H9 (cell line): ENCODE measurements around the gene PNPO. TPM values are rescaled to one million over a fixed set of nuclear protein-coding genes. Genes with fewer than 3 reads are reported as not detected.

Experiments
- DNase-seq: peaks from one replicate; pipeline ENCODE4 v3.0.0-alpha.2; 2017
- H2AFZ ChIP-seq: one replicate; pipeline ENCODE4 v1.6.1; 2013; ENCODE audit warnings: mild to moderate bottlenecking, low read length, control low read depth, moderate library complexity
- H2AK5ac ChIP-seq: 2 replicates; pipeline ENCODE4 v1.6.1; 2013; ENCODE audit warnings: low read length, control low read depth, mixed read lengths; ENCODE audit not compliant: insufficient read length
- H2BK120ac ChIP-seq: one replicate; pipeline ENCODE4 v1.6.1; 2013; ENCODE audit warnings: low read depth, mild to moderate bottlenecking, low read length, control low read depth, inconsistent platforms; ENCODE audit not compliant: poor library complexity, severe bottlenecking
- H2BK12ac ChIP-seq: 2 replicates; pipeline ENCODE4 v1.6.1; 2013; ENCODE audit warnings: low read length, control low read depth, mixed read lengths, low read depth; ENCODE audit not compliant: insufficient read length
- H2BK15ac ChIP-seq: 2 replicates; pipeline ENCODE4 v1.6.1; 2013; ENCODE audit warnings: low read depth, low read length, control low read depth
- H2BK20ac ChIP-seq: one replicate; pipeline ENCODE4 v1.6.1; 2013; ENCODE audit warnings: low read depth, mild to moderate bottlenecking, low read length, control low read depth, inconsistent platforms; ENCODE audit not compliant: poor library complexity, severe bottlenecking
- H2BK5ac ChIP-seq: 2 replicates; pipeline ENCODE4 v1.6.1; 2013; ENCODE audit warnings: low read length, control low read depth, mixed read lengths; ENCODE audit not compliant: insufficient read length
- H3K14ac ChIP-seq: 2 replicates; pipeline ENCODE4 v1.6.1; 2013; ENCODE audit warnings: low read length, control low read depth; ENCODE audit not compliant: insufficient read depth
- H3K18ac ChIP-seq: 2 replicates; pipeline ENCODE4 v1.6.1; 2013; ENCODE audit warnings: low read depth, mild to moderate bottlenecking, mixed read lengths, low read length, control low read depth; ENCODE audit not compliant: insufficient read length
- H3K23ac ChIP-seq: 2 replicates; pipeline ENCODE4 v1.6.1; 2013; ENCODE audit warnings: low read length, control low read depth, mixed read lengths, low read depth; ENCODE audit not compliant: insufficient read length
- H3K23me2 ChIP-seq: 2 replicates; pipeline ENCODE4 v1.6.1; 2013; ENCODE audit warnings: low read depth, mild to moderate bottlenecking, mixed read lengths, low read length, control low read depth; ENCODE audit not compliant: insufficient read length, poor library complexity, severe bottlenecking
- H3K27ac ChIP-seq: 2 replicates; pipeline ENCODE4 v1.5.1; 2013; ENCODE audit warnings: low read length, control low read depth, mixed read lengths, low read depth; ENCODE audit not compliant: insufficient read length
- H3K27me3 ChIP-seq: 2 replicates; pipeline ENCODE4 v1.6.1; 2013; ENCODE audit warnings: low read length, control low read depth, inconsistent platforms; ENCODE audit not compliant: insufficient read depth
- H3K4ac ChIP-seq: 2 replicates; pipeline ENCODE4 v1.6.1; 2013; ENCODE audit warnings: low read depth, mild to moderate bottlenecking, control low read depth, inconsistent platforms, low read length, moderate library complexity
- H3K4me1 ChIP-seq: 2 replicates; pipeline ENCODE4 v1.6.1; 2013; ENCODE audit warnings: low read length, control low read depth, inconsistent platforms; ENCODE audit not compliant: insufficient read depth
- H3K4me2 ChIP-seq: 2 replicates; pipeline ENCODE4 v1.6.1; 2013; ENCODE audit warnings: low read length, control low read depth, mixed read lengths; ENCODE audit not compliant: insufficient read length, insufficient read depth
- H3K56ac ChIP-seq: 2 replicates; pipeline ENCODE4 v1.6.1; 2013; ENCODE audit warnings: low read depth, mild to moderate bottlenecking, mixed read lengths, low read length, control low read depth; ENCODE audit not compliant: insufficient read length
- H3K79me1 ChIP-seq: 2 replicates; pipeline ENCODE4 v1.6.1; 2013; ENCODE audit warnings: low read depth, mild to moderate bottlenecking, moderate library complexity, low read length, control low read depth, inconsistent platforms; ENCODE audit not compliant: insufficient read depth, poor library complexity, severe bottlenecking
- H3K79me2 ChIP-seq: 2 replicates; pipeline ENCODE4 v1.6.1; 2013; ENCODE audit warnings: low read length, control low read depth, inconsistent platforms; ENCODE audit not compliant: insufficient read depth
- H3K9ac ChIP-seq: 2 replicates; pipeline ENCODE4 v1.6.1; 2013; ENCODE audit warnings: low read length, control low read depth, mixed read lengths; ENCODE audit not compliant: insufficient read length; ENCODE audit errors: extremely low read depth
- H3K9me3 ChIP-seq: one replicate; pipeline ENCODE4 v1.6.1; 2013; ENCODE audit warnings: low read depth, low read length, inconsistent platforms; ENCODE audit not compliant: control insufficient read depth
- H3T11ph ChIP-seq: one replicate; pipeline ENCODE4 v1.6.1; 2013; ENCODE audit warnings: mild to moderate bottlenecking, low read length, control low read depth, inconsistent platforms
- H4K20me1 ChIP-seq: one replicate; pipeline ENCODE4 v1.6.1; 2013; ENCODE audit not compliant: control insufficient read depth, insufficient read length, insufficient read depth
- H4K5ac ChIP-seq: 2 replicates; pipeline ENCODE4 v1.6.1; 2013; ENCODE audit warnings: low read depth, mild to moderate bottlenecking, mixed read lengths, low read length, control low read depth; ENCODE audit not compliant: insufficient read length
- H4K8ac ChIP-seq: replicated peaks from 2 replicates; pipeline ENCODE4 v1.6.1; 2013; ENCODE audit warnings: low read length, control low read depth, mixed read lengths, low read depth; ENCODE audit not compliant: insufficient read length
- H4K91ac ChIP-seq: 2 replicates; pipeline ENCODE4 v1.6.1; 2013; ENCODE audit warnings: low read depth, mild to moderate bottlenecking, moderate library complexity, mixed read lengths, low read length, control low read depth; ENCODE audit not compliant: insufficient read length
- H3K27ac Mint-ChIP-seq, 3 experiments: 2 replicates in 2 of 3; 3 replicates in 1 of 3; pipeline ENCODE4 v1.8.0; 2020 to 2021; ENCODE audit warnings: mixed read lengths in 3 of 3, mild to moderate bottlenecking in 1 of 3, moderate library complexity in 1 of 3
- H3K27me3 Mint-ChIP-seq: 2 replicates; pipeline ENCODE4 v1.8.0; 2021; ENCODE audit warnings: low read depth, mild to moderate bottlenecking, moderate library complexity, mixed read lengths
- H3K36me3 Mint-ChIP-seq, 3 experiments: 2 replicates in 2 of 3; 3 replicates in 1 of 3; pipeline ENCODE4 v1.8.0; 2020 to 2021; ENCODE audit warnings: low read depth in 3 of 3, mixed read lengths in 3 of 3; ENCODE audit not compliant: insufficient read depth in 1 of 3
- H3K4me1 Mint-ChIP-seq, 2 experiments: 2 replicates each; pipeline ENCODE4 v1.8.0; 2020; ENCODE audit warnings: mixed read lengths in 2 of 2
- H3K4me3 Mint-ChIP-seq, 2 experiments: 2 replicates in 1 of 2; 3 replicates in 1 of 2; pipeline ENCODE4 v1.8.0; 2020 to 2021; ENCODE audit warnings: mild to moderate bottlenecking in 2 of 2, mixed read lengths in 2 of 2, moderate library complexity in 1 of 2
- H3K9me3 Mint-ChIP-seq, 2 experiments: 2 replicates in 1 of 2; 3 replicates in 1 of 2; pipeline ENCODE4 v1.8.0; 2020; ENCODE audit warnings: mild to moderate bottlenecking in 2 of 2, mixed read lengths in 2 of 2, moderate library complexity in 1 of 2
- WGBS: extraction: QIAGEN DNeasy Blood & Tissue Kit; methylation state at CpG from one replicate; pipeline ENCODE4 v1.1.7; 2013; ENCODE audit warnings: missing lambda C conversion rate, low lambda C conversion rate, mixed read lengths; ENCODE audit not compliant: insufficient read length; ENCODE audit errors: extremely low coverage; 5-methylcytosine and 5-hydroxymethylcytosine counted together
- total RNA-seq: library from RNA; stranded (reverse); gene quantifications from 2 replicates; pipeline ENCODE4 v1.2.1, GENCODE V29; 2021
- TF ChIP-seq, protein P1 (sequence below): fragments of 200-600 bp; sonication (generic); conservative IDR thresholded peaks from 3 replicates; pipeline ENCODE4 v1.8.0; 2021; ENCODE audit warnings: antibody characterized with exemption, mild to moderate bottlenecking

PNPO gene
- total RNA-seq, 1 experiment from 2014 or later, result 6.7 TPM

DNA sequence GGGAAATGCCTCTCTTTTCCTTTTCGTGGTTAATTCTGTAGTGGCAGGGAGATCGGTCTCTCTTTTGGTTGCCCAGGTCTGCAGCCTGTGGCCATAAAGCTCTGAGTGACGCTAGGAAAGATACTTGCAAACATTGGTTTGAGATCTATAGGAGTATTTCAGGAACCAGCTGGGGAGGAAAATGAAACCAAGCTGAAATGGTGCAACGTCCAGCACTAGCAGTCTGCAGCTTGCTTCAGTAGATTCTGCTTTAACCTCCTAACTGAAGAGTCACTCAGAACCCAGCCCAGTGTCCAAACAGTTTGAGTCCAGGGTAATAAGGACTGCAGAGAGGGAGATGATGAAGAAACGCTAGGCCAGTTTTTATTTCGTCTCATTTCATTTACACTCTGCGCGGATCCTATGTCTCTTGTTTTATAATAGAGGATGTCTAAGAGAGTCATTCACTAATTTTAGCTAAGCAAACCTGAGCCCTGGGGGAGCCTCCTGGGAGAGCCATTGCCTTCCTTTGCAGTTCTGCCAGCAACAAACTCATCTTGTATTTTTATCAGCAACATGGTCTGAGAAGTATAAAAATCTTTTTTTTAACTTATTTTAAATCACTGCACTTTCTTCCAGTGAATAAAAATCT, 33.3 kb upstream of the PNPO start:
- TF ChIP-seq, protein P1, sequence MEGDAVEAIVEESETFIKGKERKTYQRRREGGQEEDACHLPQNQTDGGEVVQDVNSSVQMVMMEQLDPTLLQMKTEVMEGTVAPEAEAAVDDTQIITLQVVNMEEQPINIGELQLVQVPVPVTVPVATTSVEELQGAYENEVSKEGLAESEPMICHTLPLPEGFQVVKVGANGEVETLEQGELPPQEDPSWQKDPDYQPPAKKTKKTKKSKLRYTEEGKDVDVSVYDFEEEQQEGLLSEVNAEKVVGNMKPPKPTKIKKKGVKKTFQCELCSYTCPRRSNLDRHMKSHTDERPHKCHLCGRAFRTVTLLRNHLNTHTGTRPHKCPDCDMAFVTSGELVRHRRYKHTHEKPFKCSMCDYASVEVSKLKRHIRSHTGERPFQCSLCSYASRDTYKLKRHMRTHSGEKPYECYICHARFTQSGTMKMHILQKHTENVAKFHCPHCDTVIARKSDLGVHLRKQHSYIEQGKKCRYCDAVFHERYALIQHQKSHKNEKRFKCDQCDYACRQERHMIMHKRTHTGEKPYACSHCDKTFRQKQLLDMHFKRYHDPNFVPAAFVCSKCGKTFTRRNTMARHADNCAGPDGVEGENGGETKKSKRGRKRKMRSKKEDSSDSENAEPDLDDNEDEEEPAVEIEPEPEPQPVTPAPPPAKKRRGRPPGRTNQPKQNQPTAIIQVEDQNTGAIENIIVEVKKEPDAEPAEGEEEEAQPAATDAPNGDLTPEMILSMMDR, result no peak
- no peaks in the 10 kb centered on the region for H3K27me3 ChIP-seq
- no peaks in the 10 kb centered on the region for H4K20me1 ChIP-seq
- no peak overlapping the region for H3K27ac ChIP-seq
- H3K4ac ChIP-seq, result no peak overlapping the region
- no peak overlapping the region for H2BK5ac ChIP-seq
- H3K9ac ChIP-seq, result no peak overlapping the region
- H3K79me2 ChIP-seq, result no peaks in the 10 kb centered on the region
- Mint-ChIP-seq H3K9me3 (no peaks in the 10 kb centered on the region), H3K4me1 (peaks cover 12 to 13% of the 10 kb centered on the region in 2 experiments), H3K27me3 (no peaks in the 10 kb centered on the region), H3K36me3 (peaks cover 0 to 13% (median 10%) of the 10 kb centered on the region in 3 experiments; a peak in 5 of 7 replicates), H3K27ac (0 out of 7 replicates have a peak overlapping the region, but pooled peaks of 1 of the 3 experiments have one; percentile 20), H3K4me3 (no peak overlapping the region)
- H2BK12ac ChIP-seq, result no peak overlapping the region
- H2BK120ac ChIP-seq, result no peak overlapping the region
- H2AK5ac ChIP-seq, result no peak overlapping the region
- H3K4me2 ChIP-seq, result no peak overlapping the region
- no peak overlapping the region for H4K91ac ChIP-seq
- H3K4me1 ChIP-seq, result no peaks in the 10 kb centered on the region
- no peak overlapping the region for H4K8ac ChIP-seq
- H4K5ac ChIP-seq, result no peak overlapping the region
- H3K18ac ChIP-seq, result no peak overlapping the region
- no peak for DNase-seq
- H2AFZ ChIP-seq, result no peak overlapping the region
- H3K14ac ChIP-seq, result no peak overlapping the region
- H3K9me3 ChIP-seq, result no peaks in the 10 kb centered on the region
- H3K23ac ChIP-seq, result no peak overlapping the region
- WGBS, result no CpG with 5 or more reads among the region's 8 CpGs
- H3K79me1 ChIP-seq, result no peaks in the 10 kb centered on the region
- H3K56ac ChIP-seq, result no peak overlapping the region
- H3K23me2 ChIP-seq, result no peaks in the 10 kb centered on the region
- H3T11ph ChIP-seq, result no peak overlapping the region
- H2BK20ac ChIP-seq, result no peak overlapping the region
- no peak overlapping the region for H2BK15ac ChIP-seq
